Measurements from ENCODE around the gene MTCL1.

MTCL1 gene

GRCh38 chr18:8831112-8831511 lies 125.8 kb downstream of the MTCL1 start:
- DNase-seq (ENCODE audit: low read depth, low spot score): no peak

GRCh38 chr18:8831531-8831930 lies 126.2 kb downstream of the MTCL1 start:
- DNase-seq (ENCODE audit: low read depth, low spot score): no peak

GRCh38 chr18:8833480-8833879 lies 128.1 kb downstream of the MTCL1 start:
- DNase-seq (ENCODE audit: low read depth, low spot score): no peak

- DNase-seq (ENCODE audit: low read depth, low spot score): no peak
Measured at GRCh38 chr18:8834881-8835280, 129.5 kb downstream of the MTCL1 start.

- DNase-seq (ENCODE audit: low read depth, low spot score): no peak
Measured at GRCh38 chr18:8835521-8835953, 130.2 kb downstream of the MTCL1 start.

GRCh38 chr18:8839281-8839680 lies 133.9 kb downstream of the MTCL1 start:
- no peak for DNase-seq (ENCODE audit: low read depth, low spot score)

- DNase-seq (ENCODE audit: low read depth, low spot score): no peak
Measured at GRCh38 chr18:8841781-8842485, 136.6 kb downstream of the MTCL1 start.

GRCh38 chr18:8842506-8842905 lies 137.2 kb downstream of the MTCL1 start:
- DNase-seq (ENCODE audit: low read depth, low spot score): no peak

GRCh38 chr18:8843005-8843404 lies 137.6 kb downstream of the MTCL1 start:
- no peak for DNase-seq (ENCODE audit: low read depth, low spot score)

GRCh38 chr18:8844721-8845148 lies 139.4 kb downstream of the MTCL1 start:
- DNase-seq (ENCODE audit: low read depth, low spot score): no peak

- no peak for DNase-seq (ENCODE audit: low read depth, low spot score)
Measured at GRCh38 chr18:8845506-8845905, 140.2 kb downstream of the MTCL1 start.

- DNase-seq (ENCODE audit: low read depth, low spot score): no peak
Measured at GRCh38 chr18:8847066-8847755, 141.9 kb downstream of the MTCL1 start.

- DNase-seq (ENCODE audit: low read depth, low spot score): no peak
Measured at GRCh38 chr18:8847900-8848299, 142.5 kb downstream of the MTCL1 start.

GRCh38 chr18:8848541-8848940 lies 143.2 kb downstream of the MTCL1 start:
- DNase-seq (ENCODE audit: low read depth, low spot score): no peak

GRCh38 chr18:8849696-8850095 lies 144.3 kb downstream of the MTCL1 start:
- DNase-seq (ENCODE audit: low read depth, low spot score): no peak

- DNase-seq (ENCODE audit: low read depth, low spot score): no peak
Measured at GRCh38 chr18:8851659-8852058, 146.3 kb downstream of the MTCL1 start.

GRCh38 chr18:8854550-8854949 lies 149.2 kb downstream of the MTCL1 start:
- DNase-seq (ENCODE audit: low read depth, low spot score): no peak

GRCh38 chr18:8854962-8855361 lies 149.6 kb downstream of the MTCL1 start:
- no peak for DNase-seq (ENCODE audit: low read depth, low spot score)

- DNase-seq (ENCODE audit: low read depth, low spot score): no peak
Measured at GRCh38 chr18:8856212-8856611, 150.9 kb downstream of the MTCL1 start.

- DNase-seq (ENCODE audit: low read depth, low spot score): no peak
Measured at GRCh38 chr18:8856769-8857393, 151.5 kb downstream of the MTCL1 start.

- DNase-seq (ENCODE audit: low read depth, low spot score): no peak
Measured at GRCh38 chr18:8857806-8858205, 152.4 kb downstream of the MTCL1 start.

- DNase-seq (ENCODE audit: low read depth, low spot score): no peak
Measured at GRCh38 chr18:8858888-8859511, 153.6 kb downstream of the MTCL1 start.

Measured in activated naive CD8-positive, alpha-beta T cell treated with anti-CD3 and anti-CD28 coated beads, Interleukin-2, amount 50 U/mL, for 16 hours (primary cell).